ENCODE data around the gene PRPF6. TPM values are rescaled to one million over a fixed set of nuclear protein-coding genes. Genes with fewer than 3 reads are reported as not detected.

The PRPF6 gene
- total RNA-seq, 1 donor from 2014 or later: 71.0 TPM

DNA sequence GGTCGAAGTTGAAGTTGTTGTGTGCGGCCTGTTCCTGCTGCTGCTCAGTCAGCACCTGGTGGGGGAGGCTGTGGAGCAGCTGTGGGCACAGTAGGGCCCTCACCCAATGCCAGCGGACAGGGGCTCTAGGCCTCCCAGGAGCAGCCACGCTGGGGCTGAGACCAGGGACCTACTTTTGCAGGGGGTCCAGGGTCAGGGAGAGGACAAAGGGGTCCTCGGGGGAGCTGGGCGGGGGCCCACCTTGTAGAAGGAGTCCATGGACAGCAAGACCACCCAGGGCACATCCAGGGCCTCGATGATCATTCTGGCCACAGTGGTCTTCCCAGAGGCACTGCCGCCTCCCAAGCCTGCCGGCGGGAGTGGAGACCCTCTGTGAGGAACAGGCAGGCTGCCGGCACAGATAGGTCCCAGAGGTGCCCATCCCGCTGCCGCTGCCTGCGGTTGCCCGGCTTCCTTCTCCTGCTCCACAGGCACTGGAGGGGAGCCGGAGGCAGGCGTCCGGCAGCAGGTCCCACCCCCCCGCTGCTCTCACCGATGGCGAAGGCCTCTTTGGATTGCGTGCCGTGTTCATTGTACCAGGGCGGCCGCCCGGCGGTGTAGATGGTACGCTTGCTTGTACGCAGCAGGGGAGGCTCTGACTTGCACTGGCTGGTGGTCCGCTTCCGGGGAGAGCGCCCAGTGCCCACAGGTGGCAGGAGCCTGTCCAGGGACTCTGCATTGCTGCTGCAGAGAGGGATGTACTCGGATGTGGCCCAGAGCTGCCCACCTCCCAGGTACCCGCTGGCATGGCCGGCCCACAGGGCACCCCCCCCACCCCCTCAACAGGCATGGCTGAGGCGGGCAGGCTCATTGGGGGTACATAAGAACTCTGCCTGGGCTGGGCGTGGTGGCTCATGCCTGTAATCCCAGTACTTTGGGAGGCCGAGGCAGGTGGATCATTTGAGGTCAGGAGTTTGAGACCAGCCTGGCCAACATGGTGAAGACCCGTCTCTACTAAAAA, 34.7 kb upstream of the PRPF6 start:
- no peak for DNase-seq

DNA sequence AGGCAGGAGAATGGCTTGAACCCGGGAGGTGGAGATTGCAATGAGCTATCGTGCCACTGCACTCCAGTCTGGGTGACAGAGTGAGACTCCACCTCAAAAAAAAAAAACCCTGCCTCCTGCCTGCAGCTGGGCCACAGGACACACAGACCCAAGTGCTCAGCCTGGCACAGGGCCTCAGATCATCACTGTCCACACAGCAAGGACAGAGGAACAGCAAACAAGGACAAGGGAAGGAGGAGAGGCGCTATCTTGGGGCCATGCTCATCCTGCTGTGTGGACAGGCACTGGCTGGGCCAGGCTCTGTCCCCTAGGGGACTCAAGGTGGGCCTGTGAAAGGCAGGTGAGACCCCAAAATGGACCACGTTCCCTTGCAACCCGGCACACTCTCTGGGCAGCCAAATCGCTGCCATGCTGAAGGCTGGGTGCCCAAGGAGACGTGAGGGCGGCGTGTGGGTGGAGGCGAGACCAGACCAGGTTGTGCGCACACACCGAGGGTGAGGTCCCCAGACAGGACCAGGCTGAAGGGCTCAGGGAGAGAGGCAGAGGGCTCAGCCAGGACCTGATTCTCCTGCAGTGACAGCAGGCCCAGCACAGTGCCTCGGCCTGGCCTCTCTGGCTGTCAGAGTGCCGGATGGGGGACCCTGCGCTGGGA, 33.8 kb upstream of the PRPF6 start:
- no peak for DNase-seq

DNA sequence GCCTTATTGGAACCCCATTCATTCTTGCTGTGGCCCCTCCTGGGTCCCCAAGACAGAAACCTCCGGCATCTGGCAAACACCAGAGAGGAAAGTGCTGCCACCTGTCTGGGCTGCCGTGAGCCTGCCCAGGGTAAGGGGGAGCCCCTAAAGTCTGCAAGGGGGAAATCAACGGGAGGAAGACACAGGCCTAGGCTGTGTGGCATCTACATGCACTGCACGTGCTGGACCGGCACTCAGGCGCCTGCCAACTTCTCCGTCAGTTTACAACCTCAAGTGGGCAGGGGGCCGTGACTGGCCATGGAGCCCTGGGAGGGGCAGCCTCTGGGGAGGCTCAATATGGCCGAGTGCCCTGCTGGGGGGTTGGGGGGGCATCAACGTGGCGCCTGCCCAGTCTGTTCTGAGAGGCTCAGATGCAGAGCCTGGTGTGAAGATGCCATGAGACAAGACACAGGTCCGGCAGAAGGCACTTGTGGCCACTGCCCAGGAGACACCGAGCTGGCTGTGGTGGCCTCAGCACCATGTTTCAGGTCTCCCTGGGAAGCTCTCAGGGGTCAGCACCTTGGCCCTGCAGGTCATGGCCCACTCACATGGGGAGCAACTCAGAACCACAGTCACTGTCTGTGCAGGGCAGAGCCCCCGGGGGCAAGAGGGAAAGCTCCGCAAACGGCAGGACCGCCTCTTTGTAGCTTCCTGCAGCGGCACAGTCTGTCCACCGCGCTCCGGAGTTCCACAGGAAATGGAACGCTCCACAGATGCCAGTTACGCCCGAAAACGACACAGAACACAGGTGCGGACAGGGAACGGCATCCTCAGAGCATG, 33.1 kb upstream of the PRPF6 start:
- DNase-seq: no peak

DNA sequence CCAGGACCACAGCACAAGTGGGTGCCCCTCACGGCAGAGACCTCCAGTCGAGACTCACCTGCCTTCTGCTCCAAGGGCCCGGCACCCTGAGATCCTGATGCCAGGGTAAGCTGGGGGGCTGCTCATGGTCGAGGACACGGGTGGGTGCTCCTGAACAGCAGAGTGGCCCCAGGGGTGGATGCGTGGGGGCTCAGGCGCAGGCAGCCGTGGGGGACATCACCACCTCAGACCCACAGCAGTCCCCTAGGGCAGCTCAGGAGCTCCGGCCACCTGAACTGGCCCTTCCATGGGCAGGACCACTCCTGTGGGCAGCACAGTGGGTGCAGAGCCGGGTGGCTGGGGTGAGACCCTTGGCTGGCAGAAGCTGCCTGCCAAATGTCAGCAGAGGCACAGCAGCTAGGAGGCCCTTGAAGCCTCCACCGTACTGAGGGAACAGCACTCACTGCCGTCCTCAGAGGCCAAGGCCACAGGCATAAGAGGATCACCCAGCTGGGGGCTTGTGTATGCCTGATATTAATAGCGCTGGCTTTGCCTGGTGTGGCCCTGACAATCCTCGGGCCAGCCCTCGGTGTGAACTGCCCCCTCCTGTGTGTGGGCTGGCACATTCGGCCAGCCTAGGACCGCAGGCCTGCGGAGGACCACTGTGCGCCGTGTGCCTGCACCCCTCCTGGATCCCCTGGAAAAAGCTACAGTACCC, 30.1 kb upstream of the PRPF6 start:
- no peak for DNase-seq

DNA sequence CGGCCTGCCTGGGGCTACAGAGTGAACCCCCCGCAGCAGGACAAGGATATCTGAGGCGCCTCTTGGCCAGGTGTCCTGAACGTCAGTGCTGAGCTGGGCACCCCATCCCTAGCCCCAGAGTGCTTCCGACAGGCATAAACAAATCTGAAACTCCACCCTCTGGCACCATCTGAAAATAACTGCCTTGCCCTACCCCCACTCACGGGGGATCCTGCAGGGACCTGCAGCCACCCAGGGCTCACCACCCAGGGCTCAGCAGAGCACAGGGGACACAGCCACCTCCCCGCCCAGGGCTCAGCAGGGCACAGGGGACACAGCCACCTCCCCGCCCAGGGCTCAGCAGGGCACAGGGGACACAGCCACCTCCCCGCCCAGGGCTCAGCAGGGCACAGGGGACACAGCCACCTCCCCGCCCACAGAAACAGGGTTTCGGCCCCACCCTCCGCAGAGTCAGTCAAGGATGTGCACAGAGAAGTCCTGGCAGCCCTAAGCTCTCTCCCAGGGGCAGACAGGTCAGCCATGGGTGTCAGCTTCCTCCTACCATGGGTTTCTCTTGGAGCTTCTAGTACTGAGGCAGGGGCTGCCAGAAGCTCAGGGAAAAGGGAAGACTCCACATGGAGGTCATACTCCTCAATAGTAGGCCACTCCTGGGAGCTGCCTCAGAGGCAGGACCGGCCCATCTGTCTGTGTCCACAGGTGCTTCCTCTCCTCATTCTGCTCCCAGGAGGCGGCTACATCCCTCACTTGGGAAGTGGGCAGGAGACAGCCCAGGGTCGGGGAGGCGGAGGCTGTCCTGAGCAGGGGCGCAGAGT, 29.3 kb upstream of the PRPF6 start:
- DNase-seq: no peak

DNA sequence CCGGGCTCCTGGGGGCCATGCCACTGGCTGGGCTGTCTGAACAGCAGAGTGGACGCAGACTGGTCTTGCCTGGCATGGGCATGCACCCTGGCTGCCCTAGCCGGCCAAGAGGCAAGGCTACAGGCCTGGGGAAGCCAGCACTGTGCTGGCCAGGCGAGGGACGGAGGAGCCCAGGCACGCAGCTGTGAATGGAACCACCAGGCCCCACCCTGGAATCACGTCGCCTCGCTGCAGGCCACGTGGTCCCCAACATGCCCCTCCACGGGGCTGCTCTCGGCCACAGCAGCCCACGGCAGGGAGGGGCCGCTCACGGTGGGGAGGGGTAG, 28.8 kb upstream of the PRPF6 start:
- no peak for DNase-seq

DNA sequence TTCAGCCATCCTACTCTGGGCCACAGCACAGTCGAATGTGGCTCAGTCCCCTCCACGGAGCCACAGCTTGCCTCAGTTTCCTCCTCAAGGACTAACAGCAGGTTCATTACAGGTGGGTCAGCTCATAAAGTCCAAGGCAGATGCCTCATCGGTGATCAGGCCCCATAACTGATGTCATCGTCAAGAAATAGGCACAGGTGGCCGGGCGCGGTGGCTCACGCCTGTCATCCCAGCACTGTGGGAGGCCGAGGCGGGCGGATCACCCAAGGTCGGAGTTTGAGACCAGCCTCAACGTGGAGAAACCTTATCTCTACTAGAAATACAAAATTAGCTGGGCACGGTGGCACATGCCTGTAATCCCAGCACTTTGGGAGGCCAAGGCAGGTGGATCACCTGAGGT, 28.2 kb upstream of the PRPF6 start:
- no peak for DNase-seq

DNA sequence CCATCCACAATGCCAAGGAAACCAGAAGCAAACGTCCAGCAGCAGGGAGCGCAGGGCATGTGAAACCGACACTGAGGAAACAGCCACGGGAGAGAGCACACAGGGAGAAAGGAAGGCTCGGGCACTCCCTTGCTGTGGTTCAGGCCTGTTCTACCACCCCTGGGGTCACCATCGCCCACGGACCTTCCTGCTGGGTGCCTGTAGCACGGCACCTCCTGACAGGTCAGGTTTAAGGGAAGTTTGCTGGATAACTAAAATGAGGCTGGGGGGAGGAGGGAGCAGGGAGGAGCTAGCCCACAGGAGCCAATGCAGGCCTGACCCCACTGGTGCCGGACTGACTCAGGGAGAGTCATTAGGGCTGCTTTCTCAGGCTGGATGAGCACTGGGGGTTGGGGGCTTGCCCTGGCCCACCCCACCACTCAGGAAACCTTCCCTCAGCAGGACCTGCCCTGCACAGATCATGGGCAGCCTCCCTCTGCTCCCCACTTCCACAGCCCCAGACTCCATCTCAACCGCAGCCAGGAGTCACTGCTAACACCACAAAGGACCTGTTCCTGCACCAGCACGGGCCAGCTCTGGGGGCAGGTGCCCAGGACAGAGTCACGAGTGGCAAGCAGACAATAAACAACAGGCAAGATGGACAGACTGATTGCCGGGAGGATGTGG, 27.0 kb upstream of the PRPF6 start:
- no peak for DNase-seq

DNA sequence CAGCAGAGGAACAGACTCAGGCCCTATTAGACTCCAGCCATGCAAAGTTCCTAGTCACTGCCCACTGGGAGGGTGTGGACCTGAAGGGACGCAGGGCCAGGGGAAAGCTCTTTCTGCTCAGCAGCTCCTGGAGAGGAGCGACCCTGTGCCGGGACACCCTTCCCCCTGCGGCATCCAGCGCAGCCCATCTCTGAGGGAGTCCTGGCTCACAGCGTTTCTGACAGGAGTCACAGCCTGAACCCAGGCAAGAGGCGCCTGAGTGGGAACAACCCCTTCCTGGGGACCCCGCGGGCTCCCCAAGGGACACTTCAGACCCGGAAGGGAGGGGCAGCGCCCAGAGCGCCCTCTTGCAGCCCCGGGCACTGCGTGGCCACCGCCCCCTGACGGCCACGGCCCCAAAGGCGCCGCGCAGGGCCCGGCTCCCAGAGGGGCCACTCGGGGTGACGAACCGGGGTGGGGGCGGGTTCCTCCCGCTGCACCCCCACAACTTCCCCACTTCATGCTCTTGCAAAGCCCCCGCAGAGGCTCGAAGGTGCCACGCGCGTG, 25.6 kb upstream of the PRPF6 start:
- DNase-seq: no peak

DNA sequence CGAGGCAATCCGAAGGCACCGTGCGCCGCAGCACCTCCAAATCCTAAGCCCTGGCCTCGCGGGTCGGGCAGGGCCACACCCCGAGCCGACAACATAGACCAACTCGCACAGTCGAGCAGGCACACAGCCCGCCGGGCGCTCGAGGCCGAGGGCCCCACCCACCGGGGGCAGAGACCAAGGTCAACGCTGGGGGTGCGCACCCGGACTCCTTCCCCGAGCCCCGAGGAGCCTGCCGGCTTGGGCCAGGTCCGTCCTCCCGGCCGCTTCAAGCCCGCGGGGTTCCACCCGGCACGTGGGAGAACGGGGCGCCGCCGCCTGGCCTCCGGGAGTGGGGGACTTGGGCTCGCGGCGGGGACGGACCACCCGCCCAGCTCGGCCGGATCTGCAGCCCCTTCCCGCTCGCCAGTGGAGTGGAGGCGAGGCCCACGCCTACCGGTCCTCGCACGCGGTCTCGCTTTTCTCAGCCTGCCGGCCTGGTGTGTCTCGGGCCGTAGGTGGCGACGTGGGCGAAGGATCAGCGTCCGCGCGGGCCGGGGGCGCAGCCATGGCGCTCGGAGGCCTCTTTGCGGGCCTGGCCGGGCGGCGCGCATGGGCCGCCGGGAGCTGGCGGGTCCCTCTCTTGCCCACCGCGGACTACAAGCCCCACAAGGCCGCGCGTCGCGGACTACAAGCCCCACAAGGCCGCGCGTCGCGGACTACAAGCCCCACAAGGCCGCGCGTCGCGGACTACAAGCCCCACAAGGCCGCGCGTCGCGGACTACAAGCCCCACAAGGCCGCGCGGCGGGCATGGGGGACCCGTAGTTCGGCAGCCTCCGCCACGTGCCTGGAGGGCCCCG, 24.9 kb upstream of the PRPF6 start, which contains the start of gene UCKL1:
UCKL1 (minus strand) TSS at position 590 of the 837 bp plus-strand sequence; CDS start at position 546, 44 bp downstream.
- peak; percentile 76 for DNase-seq

DNA sequence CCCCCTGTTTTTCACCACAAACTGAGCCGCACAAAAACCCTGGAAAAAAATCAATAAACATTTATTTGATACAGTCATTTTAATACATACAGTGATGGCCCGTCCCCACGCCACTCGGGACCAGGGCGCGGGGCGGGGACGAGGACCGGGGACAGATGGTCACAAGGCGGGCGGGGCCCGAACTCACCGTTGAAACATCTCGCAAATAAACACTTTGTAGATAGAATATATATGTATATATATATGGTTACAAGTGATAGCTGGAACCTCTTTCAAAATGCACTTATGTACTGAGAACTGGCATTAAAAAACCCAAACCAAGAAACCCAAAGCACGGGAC, 24.3 kb upstream of the PRPF6 start:
- DNase-seq: no peak

DNA sequence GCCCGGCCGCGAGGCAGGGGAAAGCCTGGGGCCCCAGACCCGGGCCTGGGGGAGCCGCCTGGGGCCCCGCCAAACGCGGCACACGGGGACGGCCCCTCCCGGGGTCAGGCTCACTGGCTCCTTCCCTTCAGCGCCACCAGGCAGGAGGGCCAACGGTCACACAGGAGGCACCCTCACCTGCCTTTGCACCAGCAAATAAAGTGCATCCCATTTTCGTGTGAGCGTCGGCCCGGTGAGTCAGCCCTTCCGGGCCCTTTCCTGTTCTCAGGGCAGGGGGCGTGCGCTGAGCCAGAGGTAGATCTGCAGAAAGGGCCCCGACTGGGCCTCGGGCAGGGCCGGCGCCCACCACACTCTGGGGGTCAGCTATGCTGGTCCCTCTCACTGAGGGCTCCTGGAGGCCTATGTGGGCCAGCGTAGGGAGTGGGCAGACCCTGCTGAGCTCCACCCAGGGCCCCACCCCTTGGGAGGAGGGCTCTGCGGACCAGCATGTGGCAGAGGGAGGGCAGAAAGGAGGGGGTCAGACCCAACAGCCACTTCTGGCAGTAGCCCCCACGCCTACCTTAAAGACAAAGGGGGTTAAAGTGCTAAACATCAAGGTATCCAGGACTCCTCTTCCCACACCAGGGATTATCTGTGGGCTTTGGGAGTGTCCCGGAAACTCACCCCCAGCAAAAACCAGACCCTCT, 23.8 kb upstream of the PRPF6 start:
- DNase-seq: peak; percentile 30

DNA sequence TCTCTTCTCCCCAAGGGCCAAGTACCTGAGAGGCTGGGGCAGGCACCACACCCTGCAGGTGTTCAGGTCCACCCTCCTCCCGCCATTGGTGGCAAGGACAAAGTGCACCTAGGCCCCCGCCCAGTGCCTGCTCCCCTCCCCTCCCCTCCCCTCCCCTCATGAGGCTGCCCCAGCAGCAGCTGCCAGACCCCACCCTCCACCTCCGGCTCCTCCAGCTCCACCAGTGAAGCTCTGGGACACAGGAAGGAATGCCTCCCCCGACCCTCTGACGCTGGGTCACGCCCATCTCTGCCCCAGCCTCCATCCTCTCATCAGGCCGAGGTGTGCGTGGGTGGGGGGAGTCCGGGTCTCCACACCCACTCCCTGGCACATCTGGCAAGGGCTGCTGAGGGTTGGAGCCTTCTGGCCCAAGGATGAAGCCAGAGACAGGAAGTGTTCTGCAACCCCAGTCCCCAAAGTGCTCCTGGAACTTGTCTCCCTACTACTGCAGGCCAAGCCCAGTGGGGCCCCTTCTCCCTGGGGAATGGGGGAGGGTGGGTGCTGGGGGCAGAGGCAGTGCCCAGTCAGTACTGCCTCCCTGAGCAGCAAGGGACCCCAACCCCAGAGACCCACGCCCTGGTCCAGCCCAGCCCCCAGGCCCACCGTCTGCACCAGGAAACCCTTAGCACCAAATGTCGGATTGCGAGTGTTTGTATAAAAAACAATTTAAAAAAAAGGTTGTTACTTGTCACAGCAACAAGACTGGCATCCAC, 23.1 kb upstream of the PRPF6 start:
- DNase-seq: no peak

DNA sequence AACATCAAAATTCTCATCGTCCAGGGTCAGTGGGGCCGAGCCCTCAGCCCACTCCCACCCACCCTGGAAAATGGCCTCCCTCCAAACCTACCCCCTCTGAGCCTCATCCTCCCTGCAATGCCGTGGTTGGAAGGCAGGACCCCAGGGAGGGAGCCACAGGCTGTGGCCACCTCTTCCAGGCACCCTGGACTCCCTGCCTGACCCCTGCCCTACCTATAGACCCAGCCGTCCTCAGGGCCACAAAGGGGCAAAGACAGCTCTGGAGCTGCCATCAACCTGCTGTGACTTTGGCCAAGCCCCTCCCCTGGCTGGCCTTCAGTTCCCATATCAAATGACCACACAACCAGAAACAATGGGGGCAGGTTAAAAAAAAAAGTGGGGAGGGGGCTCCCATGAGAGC, 22.5 kb upstream of the PRPF6 start:
- DNase-seq: no peak

DNA sequence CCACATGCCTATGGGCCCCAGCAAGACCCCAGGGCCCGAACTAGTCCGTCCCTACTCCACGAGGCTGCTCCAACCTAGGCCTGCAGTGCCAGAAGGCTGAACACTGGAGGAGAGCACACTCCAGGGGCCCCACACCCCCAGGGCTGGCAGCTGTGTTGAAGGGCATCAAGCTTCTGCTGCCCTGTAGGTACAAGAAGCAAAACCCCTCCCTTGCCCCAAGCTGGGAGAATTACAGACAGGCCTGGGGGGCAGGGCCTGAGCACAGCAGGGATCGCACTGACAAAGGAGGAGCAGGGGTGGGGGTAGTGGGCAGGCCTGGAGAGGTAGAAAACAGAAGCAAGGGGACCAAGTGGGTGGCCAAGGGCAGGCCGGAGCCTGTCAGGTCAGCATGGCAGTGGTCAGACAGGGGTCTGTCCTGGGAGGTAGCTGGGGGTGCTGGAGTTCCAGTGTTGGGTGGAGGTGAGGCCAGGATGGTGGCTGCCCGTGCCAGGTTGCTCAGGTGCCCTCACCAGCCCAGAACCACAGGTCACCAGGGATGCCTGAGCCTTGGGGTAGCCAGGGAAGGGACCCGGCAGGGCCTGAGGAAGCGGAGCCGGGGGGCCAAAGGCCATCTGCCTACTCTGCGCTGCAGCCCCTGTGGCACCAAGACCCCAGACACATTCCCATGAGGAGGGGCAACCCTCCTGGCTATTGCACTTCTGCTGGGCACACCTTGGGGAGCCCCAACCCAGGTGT, 21.8 kb upstream of the PRPF6 start:
- no peak for DNase-seq

DNA sequence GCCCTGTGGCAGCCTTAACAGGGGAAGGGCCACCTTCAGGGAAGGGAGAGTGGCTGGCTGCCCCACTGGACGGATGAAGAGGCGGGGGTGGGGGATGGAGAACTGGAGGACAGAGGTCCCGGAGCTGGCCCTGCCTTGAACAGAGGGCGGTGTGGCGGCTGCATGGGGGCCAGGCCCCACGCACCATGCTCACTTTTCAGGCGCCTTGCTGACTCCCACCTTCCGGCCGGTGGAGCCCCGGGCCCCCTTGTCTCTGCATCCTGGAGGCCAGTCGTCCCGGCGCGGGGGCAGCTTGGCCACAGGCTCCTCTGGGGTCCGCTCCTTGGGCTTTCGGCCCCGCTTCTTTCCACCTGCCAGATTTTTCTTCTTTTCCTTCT, 21.2 kb upstream of the PRPF6 start:
- no peak for DNase-seq
